Activated naive CD4-positive, alpha-beta T cell treated with Interleukin-2 at 50 U/mL for 16 hours (primary cell): ENCODE measurements around the gene CIC.
"Not testable (repeated sequence)": the region's sequence is repeated elsewhere in the genome, so short reads cannot be mapped to it uniquely, and the experiment has no call there.

Source experiments
- DNase-seq: peaks from one replicate; pipeline ENCODE4 v3.0.0-alpha.2; 2020

CIC gene

GRCh38 chr19:42335971-42336370 lies 66.9 kb downstream of the CIC start:
- DNase-seq, result no peak

GRCh38 chr19:42339126-42339860 lies 70.2 kb downstream of the CIC start:
- DNase-seq, result not testable (repeated sequence)

- DNase-seq, result not testable (repeated sequence)
Observed at GRCh38 chr19:42339922-42340321, 70.9 kb downstream of the CIC start.

GRCh38 chr19:42343344-42344110 lies 74.5 kb downstream of the CIC start:
- DNase-seq, result no peak

GRCh38 chr19:42344336-42344893 lies 75.4 kb downstream of the CIC start:
- DNase-seq, result no peak
